Heart right ventricle (tissue), 16 donors: Measurements from ENCODE around the gene MRFAP1. TPM values are rescaled to one million over a fixed set of nuclear protein-coding genes. Genes with fewer than 3 reads are reported as not detected.

Source experiments
- ATAC-seq, 8 donors: fragments of 200-7000 bp; cut with Tn5 transposase; one replicate each; pipeline ENCODE4 v1.9.1; 2020; ENCODE audit warnings: mild to moderate bottlenecking in 8 of 8, moderate library complexity in 8 of 8, moderate number of reproducible peaks in 1 of 8
- DNase-seq, 2 donors: peaks; one replicate each; pipeline ENCODE4 v3.0.0-alpha.2; 2020
- H3K27ac ChIP-seq, 10 donors: fragments of 200-600 bp; sonication (generic) in 2 of 10; one replicate each; pipeline versions ENCODE4 v1.5.0 to v1.8.0; 2020 to 2022; ENCODE audit warnings: mild to moderate bottlenecking in 3 of 10
- H3K27me3 ChIP-seq, 7 donors: fragments of 200-600 bp; one replicate each; pipeline ENCODE4 v1.8.0; 2021 to 2022; ENCODE audit warnings: mild to moderate bottlenecking in 2 of 7
- H3K36me3 ChIP-seq, 9 donors: fragments of 200-600 bp; sonication (generic) in 1 of 9; one replicate each; pipeline versions ENCODE4 v1.5.0 to v1.8.0; 2020 to 2022; ENCODE audit warnings: mild to moderate bottlenecking in 2 of 9
- H3K4me1 ChIP-seq, 9 donors: fragments of 200-600 bp; sonication (generic) in 1 of 9; one replicate each; pipeline versions ENCODE4 v1.5.0 to v1.8.0; 2020 to 2022; ENCODE audit warnings: mild to moderate bottlenecking in 4 of 9
- H3K4me3 ChIP-seq, 10 donors: fragments of 200-600 bp; sonication (generic) in 2 of 10; one replicate each; pipeline versions ENCODE4 v1.5.0 to v1.8.0; 2020 to 2022; ENCODE audit warnings: mild to moderate bottlenecking in 7 of 10, moderate library complexity in 2 of 10
- H3K9me3 ChIP-seq, 11 donors: fragments of 200-600 bp in 10 of 11; sonication (generic) in 2 of 11; one replicate each; pipeline versions ENCODE4 v1.5.0 to v1.8.0; 2013 to 2022; ENCODE audit warnings: mild to moderate bottlenecking in 2 of 11, control low read depth in 1 of 11, moderate library complexity in 1 of 11
- CTCF ChIP-seq, 9 donors: fragments of 200-600 bp; sonication (generic) in 2 of 9; IDR thresholded peaks; one replicate each; pipeline versions ENCODE4 v1.5.0 to v1.8.0; 2021 to 2022; ENCODE audit warnings: antibody characterized with exemption in 9 of 9, mild to moderate bottlenecking in 5 of 9, moderate library complexity in 1 of 9
- WGBS, 2 donors: extraction: QIAGEN DNeasy Blood & Tissue Kit; methylation state at CpG; one replicate each; pipeline ENCODE4 v1.1.7; 2013; ENCODE audit warnings: inconsistent platforms in 1 of 2; 5-methylcytosine and 5-hydroxymethylcytosine counted together
- intact Hi-C, 10 donors: fragments of 100-400 bp; cut with DNase I; formaldehyde crosslinking; loops; one replicate each; pipeline versions ENCODE4 v1.11.1 to v1.14.2; 2022
- polyA plus RNA-seq, 2 donors: library from polyadenylated mRNA; stranded (reverse); fragments of 200-250 nt; gene quantifications; one replicate each; pipeline ENCODE4 v1.2.3, GENCODE V29; 2013
- total RNA-seq, 10 donors: library from RNA; stranded (reverse); fragmentation: NEBNext Ultra II Directional in 3 of 10; extraction: Animal tissue kit (Norgen Biotek cat#: 25700) in 3 of 10; gene quantifications; one replicate each; pipeline versions ENCODE4 v1.2.1 to v1.2.4, GENCODE V29; 2021 to 2023
- donor health status: Arrhythmogenic right ventricular cardiomyopathy.
- donor health status: ischemic (EF 13 %, LVEDD 7.1; RV severe dilation, severe dysfunction).
- donor health status: healthy with polysubstance abuse.
- donor health status: DM: no; HTN: yes; CAD: no.
- donor health status: DM: no; HTN: no; CAD: no.
- donor health status: ischemic (EF 25% LVEDD 6.9; RV normal size, moderate dysfunction).
- donor health status: ischemic (EF 25% LVEDD 5.7; RV mildly dilated, moderate dysfunction).
- donor health status: healthy.
- donor health status: DM: yes; HTN: yes; CAD: no.
- donor health status: Ischemic cardiomyopathy.
- donor health status: ischemic (EF 35%, LVEDD 5.7; RV mildly dilated, moderate dysfunction).
- donor health status: nonischemic (EF 11% LVEDD 7.7; RV severe dilation, severe dysfunction).
- donor health status: DM: yes; HTN: yes; CAD: no.
- donor health status: PGD.
- donor health status: ischemic (EF 29% LVEDD 5.4; RV normal size, mild dysfunction).
- donor health status: nonischemic (EF 23%, LVEDD 6.1; RV moderate dilation, normal function).

MRFAP1 gene
- total and polyA plus RNA-seq, 12 donors = 163 to 445 (median 248) TPM

GRCh38 chr4:6639137-6639680 lies 1.3 kb upstream of the MRFAP1 start:
- peak overlapping the region in 1 of 10 donors; percentile 84 for H3K4me3 ChIP-seq
- TF ChIP-seq CTCF (IDR thresholded peaks at IDR 0.05) = no peak

GRCh38 chr4:6641164-6641970 lies 882 bp downstream of the MRFAP1 start:
- TF ChIP-seq CTCF (IDR thresholded peaks at IDR 0.05) = no peak
- Histone ChIP-seq H3K36me3 (peaks cover 0 to 25% (median 15%) of the 10 kb centered on the region in 9 donors), H3K4me1 (peaks cover 14 to 40% (median 34%) of the 10 kb centered on the region in 9 donors), H3K27me3 (no peaks in the 10 kb centered on the region), H3K27ac (peak overlapping the region; percentile 86 to 93 (median 90)), H3K9me3 (no peaks in the 10 kb centered on the region), H3K4me3 (peak overlapping the region; percentile 74 to 96 (median 86))
- WGBS, 2 donors = 2% methylated on average over 50 of the region's 50 CpGs
- DNase-seq = peak; percentile 32 to 44
- peak; percentile 55 to 82 (median 70) for ATAC-seq
- intact Hi-C loops = loop anchor here in 7 of 10 donors (2.0 to 10.0 kb wide), 6 partner anchors 63 to 141 kb away; partner anchors contain the start of genes MRFAP1L1 (in 6 of the 7), BLOC1S4 (in 1 of the 7), KIAA0232 (in 1 of the 7) and MAN2B2 (in 1 of the 7)

More at GRCh38 chr4:6639137-6639680, 1.3 kb upstream of the MRFAP1 start:
- Histone ChIP-seq H3K4me1 (peaks cover 14 to 39% (median 34%) of the 10 kb centered on the region in 9 donors), H3K36me3 (peaks cover 0 to 25% (median 15%) of the 10 kb centered on the region in 9 donors), H3K27ac (no peak overlapping the region), H3K9me3 (no peaks in the 10 kb centered on the region), H3K27me3 (no peaks in the 10 kb centered on the region)
- intact Hi-C loops = no loop called here
- DNase-seq (no peak), ATAC-seq (no peak)
- 96% methylated on average over 14 of the region's 14 CpGs for WGBS, 2 donors

GRCh38 chr4:6641971-6642320 lies 1.5 kb downstream of the MRFAP1 start:
- peaks cover 0 to 25% (median 15%) of the 10 kb centered on the region in 9 donors for H3K36me3 ChIP-seq
- WGBS, 2 donors = 44 to 55% methylated on average over 5 of the region's 5 CpGs
- intact Hi-C loops = loop anchor here in 7 of 10 donors (2.0 to 10.0 kb wide), 6 partner anchors 63 to 141 kb away; partner anchors contain the start of genes MRFAP1L1 (in 6 of the 7), BLOC1S4 (in 1 of the 7), KIAA0232 (in 1 of the 7) and MAN2B2 (in 1 of the 7)

More at GRCh38 chr4:6641971-6642320, 1.5 kb downstream of the MRFAP1 start:
- Histone ChIP-seq H3K4me1 (peaks cover 14 to 40% (median 34%) of the 10 kb centered on the region in 9 donors), H3K4me3 (peak overlapping the region; percentile 74 to 96 (median 86)), H3K27me3 (no peaks in the 10 kb centered on the region), H3K9me3 (no peaks in the 10 kb centered on the region), H3K27ac (peak overlapping the region in 8 of 10 donors; percentile 87 to 93 (median 91))
- ATAC-seq (no peak), DNase-seq (no peak)
- no peak for TF ChIP-seq CTCF (IDR thresholded peaks at IDR 0.05)
